Measurements from ENCODE around the gene NDNF.

Gene NDNF

DNA sequence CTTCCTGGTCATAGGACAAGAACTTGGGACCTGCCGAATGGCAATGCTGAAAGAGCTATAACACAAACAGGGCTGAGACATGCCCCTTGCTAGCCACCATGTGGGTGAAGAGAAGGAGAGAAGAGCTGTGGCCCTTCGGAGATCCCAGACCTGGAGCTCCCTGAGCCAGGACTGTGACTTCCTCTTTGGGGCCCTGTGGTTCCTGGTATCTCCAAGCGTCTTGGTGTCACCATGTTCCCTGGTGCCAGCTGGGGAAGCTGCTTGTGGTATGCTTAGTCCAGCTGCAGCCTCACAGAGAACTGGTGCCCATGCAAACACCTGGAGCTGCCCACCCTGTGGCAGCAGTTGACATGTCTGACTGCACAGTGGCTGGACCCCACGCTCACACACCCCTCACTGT, 68.5 kb downstream of the NDNF start:
- in situ Hi-C loops (cut with HindIII; ENCODE audit: low sequenced_read_pairs), result no loop called here

GRCh38 chr4:120995266-120996010, 76.9 kb downstream of the NDNF start:
- TF ChIP-seq, protein P1, sequence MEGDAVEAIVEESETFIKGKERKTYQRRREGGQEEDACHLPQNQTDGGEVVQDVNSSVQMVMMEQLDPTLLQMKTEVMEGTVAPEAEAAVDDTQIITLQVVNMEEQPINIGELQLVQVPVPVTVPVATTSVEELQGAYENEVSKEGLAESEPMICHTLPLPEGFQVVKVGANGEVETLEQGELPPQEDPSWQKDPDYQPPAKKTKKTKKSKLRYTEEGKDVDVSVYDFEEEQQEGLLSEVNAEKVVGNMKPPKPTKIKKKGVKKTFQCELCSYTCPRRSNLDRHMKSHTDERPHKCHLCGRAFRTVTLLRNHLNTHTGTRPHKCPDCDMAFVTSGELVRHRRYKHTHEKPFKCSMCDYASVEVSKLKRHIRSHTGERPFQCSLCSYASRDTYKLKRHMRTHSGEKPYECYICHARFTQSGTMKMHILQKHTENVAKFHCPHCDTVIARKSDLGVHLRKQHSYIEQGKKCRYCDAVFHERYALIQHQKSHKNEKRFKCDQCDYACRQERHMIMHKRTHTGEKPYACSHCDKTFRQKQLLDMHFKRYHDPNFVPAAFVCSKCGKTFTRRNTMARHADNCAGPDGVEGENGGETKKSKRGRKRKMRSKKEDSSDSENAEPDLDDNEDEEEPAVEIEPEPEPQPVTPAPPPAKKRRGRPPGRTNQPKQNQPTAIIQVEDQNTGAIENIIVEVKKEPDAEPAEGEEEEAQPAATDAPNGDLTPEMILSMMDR (IDR thresholded peaks at IDR 0.05; ENCODE audit: low read depth, low read length, missing control alignments), result no peak
- no peak overlapping the region for H3K4me3 ChIP-seq (ENCODE audit: low read depth, low read length)
- no peak for DNase-seq (ENCODE audit: low read depth)
- in situ Hi-C loops (cut with HindIII; ENCODE audit: low sequenced_read_pairs), result no loop called here

More for the DNA sequence above, 68.5 kb downstream of the NDNF start:
- DNase-seq (ENCODE audit: low read depth), result no peak
- TF ChIP-seq, protein P1 (IDR thresholded peaks at IDR 0.05; ENCODE audit: low read depth, low read length, missing control alignments), result no peak
- H3K4me3 ChIP-seq (ENCODE audit: low read depth, low read length), result no peak overlapping the region

- no peak for DNase-seq (ENCODE audit: low read depth)
- TF ChIP-seq, protein P1 (IDR thresholded peaks at IDR 0.05; ENCODE audit: low read depth, low read length, missing control alignments), result no peak
- no peak overlapping the region for H3K4me3 ChIP-seq (ENCODE audit: low read depth, low read length)
- in situ Hi-C loops (cut with HindIII; ENCODE audit: low sequenced_read_pairs), result no loop called here
These were observed 77.8 kb downstream of the NDNF start for GRCh38 chr4:120994521-120994920.

DNA sequence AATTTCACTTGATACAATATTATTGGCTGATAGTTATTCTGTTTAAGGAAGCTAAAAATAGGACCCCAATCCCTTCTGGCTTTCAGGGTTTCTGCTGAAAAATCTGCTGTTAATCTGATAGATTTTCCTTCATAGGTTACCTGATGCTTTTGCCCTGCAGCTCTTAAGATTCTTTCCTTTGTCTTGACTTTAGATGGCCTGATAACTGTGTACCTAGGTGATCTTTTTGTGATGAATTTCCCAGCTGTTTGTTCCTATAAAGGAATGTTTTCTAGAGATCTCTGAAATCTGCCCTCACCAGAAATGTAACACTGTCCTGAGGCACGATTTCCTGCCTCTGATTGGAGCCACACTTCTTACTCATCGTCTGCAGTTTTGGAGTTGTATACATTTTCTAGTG, 80.5 kb downstream of the NDNF start:
- H3K4me3 ChIP-seq (ENCODE audit: low read depth, low read length), result no peak overlapping the region
- no peak for DNase-seq (ENCODE audit: low read depth)
- in situ Hi-C loops (cut with HindIII; ENCODE audit: low sequenced_read_pairs), result no loop called here
- TF ChIP-seq, protein P1 (IDR thresholded peaks at IDR 0.05; ENCODE audit: low read depth, low read length, missing control alignments), result no peak

GRCh38 chr4:120990246-120990645, 82.1 kb downstream of the NDNF start:
- no peak overlapping the region for H3K4me3 ChIP-seq (ENCODE audit: low read depth, low read length)
- no peak for DNase-seq (ENCODE audit: low read depth)
- in situ Hi-C loops (cut with HindIII; ENCODE audit: low sequenced_read_pairs), result no loop called here
- TF ChIP-seq, protein P1 (IDR thresholded peaks at IDR 0.05; ENCODE audit: low read depth, low read length, missing control alignments), result no peak

Measured in astrocyte of the cerebellum (primary cell).